ENCODE data around the gene CTNNBIP1. TPM values are rescaled to one million over a fixed set of nuclear protein-coding genes. Genes with fewer than 3 reads are reported as not detected.

Gene CTNNBIP1
- total RNA-seq, 1 experiment from 2014 or later, result 17.1 TPM

DNA sequence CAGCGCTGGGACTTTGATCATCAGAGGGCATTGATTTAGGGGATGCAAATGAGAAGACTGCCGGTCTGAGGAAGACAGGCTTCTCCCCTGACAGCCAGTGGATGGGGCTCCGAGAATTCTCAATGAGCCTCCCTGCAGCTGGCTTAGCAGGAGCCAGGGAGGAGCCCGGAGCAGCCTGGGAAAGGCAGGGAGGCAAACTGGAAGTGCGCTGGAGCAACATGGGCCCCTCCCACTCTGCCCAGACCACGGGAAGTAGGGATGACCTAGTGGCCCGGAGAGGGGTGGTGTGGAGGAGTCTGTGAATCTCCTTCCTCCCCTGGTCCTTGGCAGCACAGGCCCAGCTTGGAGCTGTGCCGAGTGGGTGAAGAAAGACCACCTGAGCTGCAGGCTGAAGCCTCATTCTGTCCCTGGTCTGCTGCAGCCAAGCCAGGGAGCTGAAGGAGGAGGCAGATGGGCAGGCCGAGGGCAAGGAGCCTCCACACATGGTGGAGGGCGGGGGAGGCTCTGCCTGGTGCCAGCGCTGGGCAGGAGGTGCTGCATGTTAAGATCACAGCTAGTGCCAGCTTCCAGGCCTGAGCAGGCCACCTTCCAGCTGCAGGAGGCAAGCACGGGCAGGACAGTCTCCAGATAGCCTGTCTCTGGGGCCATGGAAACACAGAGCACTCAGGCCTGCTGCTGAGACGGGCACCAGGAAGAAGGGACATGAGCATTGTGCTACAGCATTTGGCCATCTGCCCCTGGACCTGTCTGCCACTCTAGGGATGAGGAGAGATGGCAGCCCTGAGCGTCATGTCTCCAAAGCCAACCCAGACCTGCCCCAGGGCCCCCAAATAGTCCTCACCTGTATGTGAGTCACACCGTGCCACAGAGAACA, 74.1 kb downstream of the CTNNBIP1 start:
- H3K4me1 ChIP-seq, result no peaks in the 10 kb centered on the region
- H3K36me3 ChIP-seq (ENCODE audit: control insufficient read depth, insufficient read depth, low read length), result no peaks in the 10 kb centered on the region
- Mint-ChIP-seq H3K4me1 (ENCODE audit: low read depth, unreplicated experiment) (no peaks in the 10 kb centered on the region), H3K27me3 (ENCODE audit: insufficient read depth, unreplicated experiment) (peaks cover 3% of the 10 kb centered on the region), H3K4me3 (ENCODE audit: unreplicated experiment) (no peak overlapping the region), H3K9me3 (ENCODE audit: unreplicated experiment) (no peaks in the 10 kb centered on the region), H3K36me3 (ENCODE audit: insufficient read depth, unreplicated experiment) (no peaks in the 10 kb centered on the region), H3K27ac (ENCODE audit: unreplicated experiment) (no peak overlapping the region)
- intact Hi-C loops (cut with micrococcal nuclease; ENCODE audit: unreplicated experiment), result no loop called here
- TF ChIP-seq, protein P1, sequence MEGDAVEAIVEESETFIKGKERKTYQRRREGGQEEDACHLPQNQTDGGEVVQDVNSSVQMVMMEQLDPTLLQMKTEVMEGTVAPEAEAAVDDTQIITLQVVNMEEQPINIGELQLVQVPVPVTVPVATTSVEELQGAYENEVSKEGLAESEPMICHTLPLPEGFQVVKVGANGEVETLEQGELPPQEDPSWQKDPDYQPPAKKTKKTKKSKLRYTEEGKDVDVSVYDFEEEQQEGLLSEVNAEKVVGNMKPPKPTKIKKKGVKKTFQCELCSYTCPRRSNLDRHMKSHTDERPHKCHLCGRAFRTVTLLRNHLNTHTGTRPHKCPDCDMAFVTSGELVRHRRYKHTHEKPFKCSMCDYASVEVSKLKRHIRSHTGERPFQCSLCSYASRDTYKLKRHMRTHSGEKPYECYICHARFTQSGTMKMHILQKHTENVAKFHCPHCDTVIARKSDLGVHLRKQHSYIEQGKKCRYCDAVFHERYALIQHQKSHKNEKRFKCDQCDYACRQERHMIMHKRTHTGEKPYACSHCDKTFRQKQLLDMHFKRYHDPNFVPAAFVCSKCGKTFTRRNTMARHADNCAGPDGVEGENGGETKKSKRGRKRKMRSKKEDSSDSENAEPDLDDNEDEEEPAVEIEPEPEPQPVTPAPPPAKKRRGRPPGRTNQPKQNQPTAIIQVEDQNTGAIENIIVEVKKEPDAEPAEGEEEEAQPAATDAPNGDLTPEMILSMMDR (IDR thresholded peaks at IDR 0.05; ENCODE audit: insufficient read depth in 1 of 2, low read depth in 1 of 2, low read length in 1 of 2, severe bottlenecking in 1 of 2, unreplicated experiment in 1 of 2), result no peak
- no peaks in the 10 kb centered on the region for H3K9me3 ChIP-seq
- no TSS peak for BruUV-seq (replicated peaks)
- POLR2A ChIA-PET, result no interaction called here
- no peaks in the 10 kb centered on the region for H3K27me3 ChIP-seq (replicated peaks; ENCODE audit: control insufficient read depth, insufficient read depth, low read length)
- no peak overlapping the region for H3K4me3 ChIP-seq (ENCODE audit: low read depth, low read length)
- no peak for DNase-seq
- CTCF ChIA-PET, result no interaction called here

DNA sequence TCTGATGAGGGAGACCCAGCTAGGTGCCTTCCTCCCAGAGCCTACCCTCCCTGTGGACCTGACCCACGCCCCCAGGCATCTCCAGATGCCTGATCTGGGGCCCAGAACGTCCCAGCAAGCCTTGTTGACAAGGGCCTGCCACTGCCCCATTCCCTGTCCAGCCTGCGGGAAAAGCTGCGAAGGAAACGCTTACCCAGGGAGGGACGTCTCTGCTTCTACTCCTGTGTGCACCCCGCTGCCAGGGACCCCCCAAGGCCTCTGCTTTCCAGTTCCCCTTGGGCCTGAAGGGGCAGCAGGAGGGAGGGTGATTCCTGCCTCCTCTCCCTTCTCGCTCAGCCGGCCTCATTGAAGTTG, 74.7 kb downstream of the CTNNBIP1 start:
- Histone ChIP-seq H3K4me3 (ENCODE audit: low read depth, low read length) (no peak overlapping the region), H3K9me3 (no peaks in the 10 kb centered on the region), H3K27me3 (replicated peaks; ENCODE audit: control insufficient read depth, insufficient read depth, low read length) (no peaks in the 10 kb centered on the region), H3K36me3 (ENCODE audit: control insufficient read depth, insufficient read depth, low read length) (no peaks in the 10 kb centered on the region), H3K4me1 (no peaks in the 10 kb centered on the region)
- TF ChIP-seq, protein P1 (IDR thresholded peaks at IDR 0.05; ENCODE audit: insufficient read depth in 1 of 2, low read depth in 1 of 2, low read length in 1 of 2, severe bottlenecking in 1 of 2, unreplicated experiment in 1 of 2), result no peak
- Mint-ChIP-seq H3K27me3 (ENCODE audit: insufficient read depth, unreplicated experiment) (peaks cover 3% of the 10 kb centered on the region), H3K9me3 (ENCODE audit: unreplicated experiment) (no peaks in the 10 kb centered on the region), H3K36me3 (ENCODE audit: insufficient read depth, unreplicated experiment) (no peaks in the 10 kb centered on the region), H3K4me3 (ENCODE audit: unreplicated experiment) (no peak overlapping the region), H3K27ac (ENCODE audit: unreplicated experiment) (no peak overlapping the region), H3K4me1 (ENCODE audit: low read depth, unreplicated experiment) (no peaks in the 10 kb centered on the region)
- ChIA-PET POLR2A (no interaction called here), CTCF (no interaction called here)
- BruUV-seq (replicated peaks), result no TSS peak
- intact Hi-C loops (cut with micrococcal nuclease; ENCODE audit: unreplicated experiment), result no loop called here
- no peak for DNase-seq

DNA sequence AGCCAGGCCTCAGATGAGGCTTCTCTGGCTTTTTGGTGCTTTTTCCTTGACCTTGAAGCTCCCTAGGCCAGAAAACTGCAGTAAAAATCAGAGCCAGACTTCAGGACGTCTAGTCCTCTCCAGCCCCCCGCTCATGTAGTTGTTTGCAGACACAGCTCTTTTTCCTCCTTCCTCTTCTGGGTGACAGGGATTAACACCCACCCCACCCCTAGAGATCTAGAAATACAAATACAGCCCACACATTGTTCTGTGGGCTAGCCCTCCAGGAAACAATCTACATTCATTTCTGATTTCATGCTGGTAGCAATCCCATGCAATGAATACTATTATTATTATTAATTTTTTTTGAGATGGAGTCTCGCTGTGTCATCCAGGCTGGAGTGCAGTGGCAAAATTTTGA, 76.4 kb downstream of the CTNNBIP1 start:
- no peaks in the 10 kb centered on the region for H3K36me3 Mint-ChIP-seq (ENCODE audit: insufficient read depth, unreplicated experiment)
- H3K4me1 ChIP-seq, result no peaks in the 10 kb centered on the region
- H3K9me3 Mint-ChIP-seq (ENCODE audit: unreplicated experiment), result no peaks in the 10 kb centered on the region
- intact Hi-C loops (cut with micrococcal nuclease; ENCODE audit: unreplicated experiment), result no loop called here
- H3K4me1 Mint-ChIP-seq (ENCODE audit: low read depth, unreplicated experiment), result no peaks in the 10 kb centered on the region
- H3K36me3 ChIP-seq (ENCODE audit: control insufficient read depth, insufficient read depth, low read length), result no peaks in the 10 kb centered on the region
- H3K27ac Mint-ChIP-seq (ENCODE audit: unreplicated experiment), result no peak overlapping the region
- no peak overlapping the region for H3K4me3 Mint-ChIP-seq (ENCODE audit: unreplicated experiment)
- DNase-seq, result no peak
- no TSS peak for BruUV-seq (replicated peaks)
- ChIA-PET CTCF (no interaction called here), POLR2A (no interaction called here)
- TF ChIP-seq, protein P1 (IDR thresholded peaks at IDR 0.05; ENCODE audit: insufficient read depth in 1 of 2, low read depth in 1 of 2, low read length in 1 of 2, severe bottlenecking in 1 of 2, unreplicated experiment in 1 of 2), result no peak
- no peaks in the 10 kb centered on the region for H3K27me3 Mint-ChIP-seq (ENCODE audit: insufficient read depth, unreplicated experiment)
- H3K4me3 ChIP-seq (ENCODE audit: low read depth, low read length), result no peak overlapping the region
- no peaks in the 10 kb centered on the region for H3K9me3 ChIP-seq
- no peaks in the 10 kb centered on the region for H3K27me3 ChIP-seq (replicated peaks; ENCODE audit: control insufficient read depth, insufficient read depth, low read length)

All from Caco-2 (cell line).